Measurements from ENCODE around the gene ATRNL1. TPM values are rescaled to one million over a fixed set of nuclear protein-coding genes. Genes with fewer than 3 reads are reported as not detected.

ATRNL1 gene
- total and polyA plus RNA-seq, 4 donors: 0.40 to 26.9 (median 5.3) TPM

GRCh38 chr10:115979576-115979975, 886.4 kb downstream of the ATRNL1 start (continued):
- no peak for TF ChIP-seq ZBTB33 (IDR thresholded peaks at IDR 0.05)
- no peak for TF ChIP-seq SP1 (IDR thresholded peaks at IDR 0.05)
- TF ChIP-seq HNF4G (IDR thresholded peaks at IDR 0.05): no peak

- H3K27me3 ChIP-seq (ENCODE audit: control insufficient read depth in 4 of 4, insufficient read depth in 4 of 4, low read length in 3 of 4): no peaks in the 10 kb centered on the region
- no peak overlapping the region for H3K27ac ChIP-seq (ENCODE audit: low read depth in 1 of 2, low read length in 2 of 2)
- H3K4me3 ChIP-seq (ENCODE audit: low read depth in 1 of 3, low read length in 3 of 3): no peak overlapping the region
- WGBS: 82% methylated on average over 2 of the region's 2 CpGs
- no peak overlapping the region for H3K9ac ChIP-seq (ENCODE audit: low read depth in 1 of 2, low read length in 2 of 2)
- no peak for DNase-seq (ENCODE audit: low spot score)
- no peaks in the 10 kb centered on the region for H3K36me3 ChIP-seq (ENCODE audit: control insufficient read depth in 4 of 4, insufficient read depth in 3 of 4, low read depth in 1 of 4, low read length in 3 of 4)
- no peaks in the 10 kb centered on the region for H3K9me3 ChIP-seq (ENCODE audit: control insufficient read depth in 4 of 4, low read length in 3 of 4)
- TF ChIP-seq FOXA2 (IDR thresholded peaks at IDR 0.05) (no peak), HNF4A (conservative IDR thresholded peaks at IDR 0.05) (no peak), HNF4G (IDR thresholded peaks at IDR 0.05) (no peak), SP1 (IDR thresholded peaks at IDR 0.05) (no peak), CTCF (IDR thresholded peaks at IDR 0.05; ENCODE audit: low read depth, low read length, missing input control) (no peak), GABPA (IDR thresholded peaks at IDR 0.05 in 1 of 2, conservative IDR thresholded peaks at IDR 0.05 in 1 of 2) (no peak), TAF1 (conservative IDR thresholded peaks at IDR 0.05) (no peak), MAX (IDR thresholded peaks at IDR 0.05) (no peak), YY1 (IDR thresholded peaks at IDR 0.05) (no peak), FOXA1 (IDR thresholded peaks at IDR 0.05) (no peak), JUND (IDR thresholded peaks at IDR 0.05) (no peak), REST (IDR thresholded peaks at IDR 0.05) (no peak), ZBTB33 (IDR thresholded peaks at IDR 0.05) (no peak), RXRA (IDR thresholded peaks at IDR 0.05) (no peak), EGR1 (IDR thresholded peaks at IDR 0.05; ENCODE audit: low read depth in 2 of 2) (no peak), ATF3 (IDR thresholded peaks at IDR 0.05) (no peak), RAD21 (IDR thresholded peaks at IDR 0.05) (no peak), NR2F2 (IDR thresholded peaks at IDR 0.05) (no peak)
- peaks cover 0 to 2% (median 0%) of the 10 kb centered on the region in 4 donors for H3K4me1 ChIP-seq (ENCODE audit: control insufficient read depth in 4 of 4, insufficient read depth in 4 of 4, low read length in 3 of 4)
These were observed 887.3 kb downstream of the ATRNL1 start for GRCh38 chr10:115980470-115980869.

Data from liver (tissue), 9 donors.